ENCODE data around the gene SRGAP3. TPM values are rescaled to one million over a fixed set of nuclear protein-coding genes. Genes with fewer than 3 reads are reported as not detected.

SRGAP3 gene
- total RNA-seq, 1 donor from 2014 or later: 21.4 TPM

- no peaks in the 10 kb centered on the region for H3K27me3 Mint-ChIP-seq
- no peaks in the 10 kb centered on the region for H3K9me3 Mint-ChIP-seq (ENCODE audit: low read depth)
- TF ChIP-seq CTCF (IDR thresholded peaks at IDR 0.05; ENCODE audit: unreplicated experiment): no peak
- peaks cover 10% of the 10 kb centered on the region for H3K36me3 Mint-ChIP-seq (ENCODE audit: insufficient read depth)
- peaks cover 2% of the 10 kb centered on the region for H3K4me1 Mint-ChIP-seq (ENCODE audit: low read depth)
- no peak overlapping the region for H3K4me3 Mint-ChIP-seq (ENCODE audit: low read depth)
- no peak for DNase-seq (ENCODE audit: low spot score, unreplicated experiment)
- H3K27ac Mint-ChIP-seq: no peak overlapping the region
Measured at GRCh38 chr3:9007928-9008327, 241.5 kb downstream of the SRGAP3 start.

GRCh38 chr3:9007213-9007612, 242.2 kb downstream of the SRGAP3 start:
- H3K27ac Mint-ChIP-seq: peak overlapping the region; percentile 34
- H3K4me3 Mint-ChIP-seq (ENCODE audit: low read depth): no peak overlapping the region
- TF ChIP-seq CTCF (IDR thresholded peaks at IDR 0.05; ENCODE audit: unreplicated experiment): no peak
- no peaks in the 10 kb centered on the region for H3K27me3 Mint-ChIP-seq
- peaks cover 10% of the 10 kb centered on the region for H3K36me3 Mint-ChIP-seq (ENCODE audit: insufficient read depth)
- no peaks in the 10 kb centered on the region for H3K9me3 Mint-ChIP-seq (ENCODE audit: low read depth)
- H3K4me1 Mint-ChIP-seq (ENCODE audit: low read depth): peaks cover 2% of the 10 kb centered on the region
- DNase-seq (ENCODE audit: low spot score, unreplicated experiment): no peak

- DNase-seq (ENCODE audit: low spot score, unreplicated experiment): no peak
- peaks cover 2% of the 10 kb centered on the region for H3K4me1 Mint-ChIP-seq (ENCODE audit: low read depth)
- no peak overlapping the region for H3K27ac Mint-ChIP-seq
- H3K27me3 Mint-ChIP-seq: no peaks in the 10 kb centered on the region
- no peaks in the 10 kb centered on the region for H3K36me3 Mint-ChIP-seq (ENCODE audit: insufficient read depth)
- no peaks in the 10 kb centered on the region for H3K9me3 Mint-ChIP-seq (ENCODE audit: low read depth)
- no peak for TF ChIP-seq CTCF (IDR thresholded peaks at IDR 0.05; ENCODE audit: unreplicated experiment)
- H3K4me3 Mint-ChIP-seq (ENCODE audit: low read depth): no peak overlapping the region
Measured at GRCh38 chr3:9000041-9000440, 249.4 kb downstream of the SRGAP3 start.

- H3K9me3 Mint-ChIP-seq (ENCODE audit: low read depth): no peaks in the 10 kb centered on the region
- no peak for DNase-seq (ENCODE audit: low spot score, unreplicated experiment)
- no peak overlapping the region for H3K4me3 Mint-ChIP-seq (ENCODE audit: low read depth)
- H3K27me3 Mint-ChIP-seq: no peaks in the 10 kb centered on the region
- no peak for TF ChIP-seq CTCF (IDR thresholded peaks at IDR 0.05; ENCODE audit: unreplicated experiment)
- no peaks in the 10 kb centered on the region for H3K36me3 Mint-ChIP-seq (ENCODE audit: insufficient read depth)
- H3K27ac Mint-ChIP-seq: no peak overlapping the region
- peaks cover 2% of the 10 kb centered on the region for H3K4me1 Mint-ChIP-seq (ENCODE audit: low read depth)
Measured at GRCh38 chr3:8997151-8997550, 252.3 kb downstream of the SRGAP3 start.

GRCh38 chr3:8996681-8997121, 252.7 kb downstream of the SRGAP3 start:
- Mint-ChIP-seq H3K9me3 (ENCODE audit: low read depth) (no peaks in the 10 kb centered on the region), H3K36me3 (ENCODE audit: insufficient read depth) (no peaks in the 10 kb centered on the region), H3K27me3 (no peaks in the 10 kb centered on the region), H3K27ac (no peak overlapping the region), H3K4me3 (ENCODE audit: low read depth) (no peak overlapping the region), H3K4me1 (ENCODE audit: low read depth) (peaks cover 2% of the 10 kb centered on the region)
- TF ChIP-seq CTCF (IDR thresholded peaks at IDR 0.05; ENCODE audit: unreplicated experiment): peak; percentile 45
- DNase-seq (ENCODE audit: low spot score, unreplicated experiment): no peak
